ENCODE data around the gene C5orf24. TPM values are rescaled to one million over a fixed set of nuclear protein-coding genes. Genes with fewer than 3 reads are reported as not detected.
A peak's percentile ranks its signal among the peaks of the same experiment; 100 is the strongest.
"Not testable (repeated sequence)": the region's sequence is repeated elsewhere in the genome, so short reads cannot be mapped to it uniquely, and the experiment has no call there.

Gene C5orf24
- total RNA-seq, 1 donor from 2014 or later = 74.9 TPM

DNA sequence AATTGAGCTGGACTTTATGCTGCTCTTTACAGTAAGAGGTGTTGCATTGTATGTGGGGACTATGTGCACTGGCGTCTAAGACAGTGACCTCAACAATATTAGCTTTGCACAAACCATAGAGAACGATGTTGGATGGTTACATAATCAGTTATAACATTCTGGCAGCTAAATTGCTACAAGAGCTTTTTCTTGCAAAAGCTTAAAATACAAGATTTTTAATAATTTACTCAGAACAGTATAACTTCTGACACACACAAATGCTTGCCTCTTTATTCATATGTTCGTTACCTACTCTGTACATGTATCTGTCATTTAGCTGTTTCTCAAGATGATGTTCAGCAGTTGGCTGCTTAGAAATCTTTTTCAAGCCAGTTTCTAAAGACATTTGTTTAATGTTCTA, 11.6 kb downstream of the C5orf24 start:
- no peak for DNase-seq

GRCh38 chr5:134864707-134865106, 18.9 kb downstream of the C5orf24 start:
- DNase-seq = no peak

GRCh38 chr5:134873494-134873893, 27.7 kb downstream of the C5orf24 start:
- DNase-seq = no peak

GRCh38 chr5:134873987-134874830, 28.4 kb downstream of the C5orf24 start, which contains the start of gene TXNDC15:
Gene TXNDC15, plus strand, starts transcription at chr5:134874371. Its CDS starts 57 bp downstream, at chr5:134874428.
- peak; percentile 93 for DNase-seq

DNA sequence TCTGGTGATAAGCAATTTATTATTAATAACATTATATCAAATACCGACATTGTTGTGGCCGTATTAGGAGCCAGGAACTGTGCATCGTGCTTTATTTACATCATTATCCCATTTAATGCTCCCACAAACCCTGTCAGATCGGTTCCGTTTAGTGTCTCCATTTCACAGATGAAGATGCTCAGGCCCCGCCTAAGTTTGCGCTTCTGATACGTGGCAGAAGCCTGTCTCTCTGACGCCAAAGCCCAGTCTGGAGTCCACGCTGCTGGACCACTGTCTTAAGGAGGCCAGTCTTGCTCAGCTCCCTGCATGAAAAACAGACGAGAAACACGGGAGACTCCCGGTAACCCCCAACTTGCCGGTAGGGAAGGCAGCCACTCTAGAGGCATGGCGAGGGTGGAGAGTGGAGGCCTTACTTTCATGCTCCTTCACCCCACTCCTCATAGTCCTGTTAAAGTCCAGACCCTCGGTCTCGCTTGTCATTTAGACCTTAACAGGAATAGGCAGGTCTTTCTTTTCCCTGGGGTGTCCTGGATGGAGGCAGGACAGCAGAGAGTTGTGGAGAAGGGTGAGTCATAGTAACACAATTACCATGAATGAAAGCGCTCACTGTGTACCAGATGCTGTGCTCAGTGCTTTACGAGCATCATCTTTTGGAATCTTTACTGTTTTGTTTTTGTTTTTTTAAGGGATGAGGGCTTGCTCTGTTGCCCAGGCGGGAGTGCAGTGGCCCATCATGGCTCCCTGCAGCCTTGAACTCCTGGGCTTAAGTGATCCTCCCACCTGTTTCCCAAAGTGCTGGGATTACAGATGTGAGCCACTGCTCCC, 29.3 kb downstream of the C5orf24 start:
- DNase-seq = peak; percentile 85

DNA sequence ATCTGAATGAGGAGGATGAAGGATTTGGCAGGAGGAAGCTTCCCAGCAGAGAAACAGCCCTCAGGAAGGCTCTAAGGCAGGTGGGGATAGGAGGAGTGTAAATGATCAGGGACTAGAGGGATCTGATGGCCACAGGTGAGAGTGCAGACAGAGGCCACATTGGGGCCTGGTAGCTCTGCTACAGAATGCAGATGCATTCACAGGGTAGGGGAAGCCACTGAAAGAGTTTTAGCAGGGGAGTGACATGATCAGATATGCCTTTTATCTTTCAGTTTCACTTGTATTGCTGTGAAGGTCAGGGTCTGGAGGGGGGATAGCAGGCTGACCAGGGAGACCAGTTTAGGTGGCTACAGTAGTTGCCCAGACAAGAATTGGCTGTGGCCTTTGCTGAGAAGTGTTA, 31.4 kb downstream of the C5orf24 start:
- no peak for DNase-seq

- no peak for DNase-seq
These were observed 32.6 kb downstream of the C5orf24 start for GRCh38 chr5:134878403-134878802.

DNA sequence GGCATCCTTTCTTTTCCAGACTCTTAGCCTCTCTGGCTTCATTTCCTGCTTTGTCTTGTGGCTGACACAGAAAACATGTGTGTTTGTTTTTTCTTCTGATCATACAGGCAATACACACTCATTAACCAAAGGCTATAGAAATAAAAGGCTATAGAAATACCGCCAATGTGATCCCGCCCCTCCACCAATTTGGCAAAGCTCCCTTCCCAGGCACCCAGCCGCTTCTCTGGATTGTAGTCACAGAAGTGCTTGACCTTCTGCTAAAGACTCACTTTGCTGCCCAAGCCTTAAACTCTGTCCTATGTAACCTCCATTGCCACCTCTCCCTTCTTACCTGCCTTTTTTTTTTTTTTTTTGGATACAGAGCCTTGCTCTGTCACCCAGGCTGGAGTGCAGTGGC, 33.7 kb downstream of the C5orf24 start:
- DNase-seq = no peak

DNA sequence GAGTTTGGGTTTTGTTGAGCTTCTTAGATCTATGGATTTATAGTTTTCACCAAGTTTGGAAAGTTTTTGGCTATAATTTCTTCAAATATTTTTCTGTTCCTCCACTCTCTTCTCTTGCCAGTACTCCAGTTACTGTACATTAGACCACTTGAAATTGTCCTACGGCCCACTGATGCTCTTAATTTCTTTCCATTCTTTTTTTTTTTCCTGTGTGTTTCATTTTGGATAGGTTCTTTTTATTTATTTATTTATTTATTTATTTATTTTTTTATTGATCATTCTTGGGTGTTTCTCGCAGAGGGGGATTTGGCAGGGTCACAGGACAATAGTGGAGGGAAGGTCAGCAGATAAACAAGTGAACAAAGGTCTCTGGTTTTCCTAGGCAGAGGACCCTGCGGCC, 35.2 kb downstream of the C5orf24 start:
- not testable (repeated sequence) for DNase-seq

- DNase-seq = not testable (repeated sequence)
These were observed 35.9 kb downstream of the C5orf24 start for GRCh38 chr5:134881711-134882110.

DNA sequence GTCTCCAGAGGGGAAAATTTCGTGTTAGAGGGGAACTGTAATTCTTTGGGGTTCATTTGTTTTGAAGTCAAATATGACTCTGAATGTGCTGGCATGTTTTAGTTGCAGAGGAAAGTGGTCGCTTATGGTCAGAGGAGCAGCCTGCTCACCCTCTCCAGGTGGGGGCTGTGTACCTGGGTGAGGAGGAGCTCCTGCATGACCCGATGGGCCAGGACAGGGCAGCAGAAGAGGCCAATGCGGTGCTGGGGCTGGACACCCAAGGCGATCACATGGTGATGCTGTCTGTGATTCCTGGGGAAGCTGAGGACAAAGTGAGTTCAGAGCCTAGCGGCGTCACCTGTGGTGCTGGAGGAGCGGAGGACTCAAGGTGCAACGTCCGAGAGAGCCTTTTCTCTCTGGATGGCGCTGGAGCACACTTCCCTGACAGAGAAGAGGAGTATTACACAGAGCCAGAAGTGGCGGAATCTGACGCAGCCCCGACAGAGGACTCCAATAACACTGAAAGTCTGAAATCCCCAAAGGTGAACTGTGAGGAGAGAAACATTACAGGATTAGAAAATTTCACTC, 41.9 kb downstream of the C5orf24 start:
- DNase-seq = no peak

GRCh38 chr5:134889335-134889734, 43.6 kb downstream of the C5orf24 start:
- DNase-seq = no peak

DNA sequence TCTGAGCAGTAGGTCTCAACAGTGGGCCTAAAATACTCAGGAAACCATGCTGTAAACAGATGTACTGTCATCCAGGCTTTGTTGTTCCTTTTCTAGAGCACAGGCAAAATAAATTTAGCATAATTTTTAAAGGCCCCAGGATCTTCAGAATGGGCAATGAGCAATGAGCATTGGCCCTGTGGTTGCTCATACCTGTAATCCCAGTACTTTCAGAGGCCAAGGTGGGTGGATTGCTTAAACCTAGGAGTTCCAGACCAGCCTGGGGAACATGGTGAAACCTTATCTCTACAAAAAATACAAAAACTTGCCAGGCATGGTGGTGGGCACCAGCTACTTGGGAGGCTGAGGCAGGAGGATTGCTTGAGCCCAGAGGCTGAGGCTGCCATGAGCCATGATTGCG, 45.7 kb downstream of the C5orf24 start:
- DNase-seq = no peak

- DNase-seq = no peak
These were observed 46.5 kb downstream of the C5orf24 start for GRCh38 chr5:134892282-134892681.

GRCh38 chr5:134892926-134893325, 47.2 kb downstream of the C5orf24 start:
- DNase-seq = no peak

DNA sequence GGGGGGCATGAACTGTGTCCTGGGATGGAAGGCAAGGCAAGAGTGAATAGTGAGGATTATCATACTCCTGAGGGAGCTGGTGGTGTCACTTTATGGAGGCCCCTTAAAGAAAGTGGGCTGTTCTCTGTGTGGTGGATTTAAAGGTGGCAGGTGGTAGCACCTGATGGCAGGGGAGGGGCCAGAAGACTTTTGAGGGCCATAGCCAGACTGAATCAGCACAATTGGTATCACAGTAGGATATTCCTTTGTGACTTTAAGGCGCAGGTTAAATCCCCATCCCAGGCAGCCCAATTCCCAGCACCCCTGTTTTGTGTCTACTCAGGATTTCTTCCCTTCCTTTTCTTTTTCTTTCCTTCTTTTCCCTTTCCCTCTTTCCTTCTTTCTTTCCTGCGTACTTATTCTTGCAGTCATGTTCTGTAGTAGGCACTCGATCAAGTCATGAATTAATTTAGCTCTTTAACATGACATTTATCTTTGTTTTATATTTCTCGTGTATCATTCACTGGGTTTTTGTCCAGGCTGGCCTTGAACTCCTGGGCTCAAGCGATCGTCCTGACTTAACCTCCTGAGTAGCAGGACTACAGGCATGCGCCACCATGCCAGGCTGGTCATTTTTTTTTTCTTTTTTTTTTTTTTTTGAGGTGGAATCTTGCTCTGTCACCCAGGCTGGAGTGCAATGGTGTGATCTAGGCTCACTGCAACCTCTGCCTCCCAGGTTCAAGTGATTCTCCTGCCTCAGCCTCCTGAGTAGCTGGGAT, 48.2 kb downstream of the C5orf24 start:
- no peak for DNase-seq

DNA sequence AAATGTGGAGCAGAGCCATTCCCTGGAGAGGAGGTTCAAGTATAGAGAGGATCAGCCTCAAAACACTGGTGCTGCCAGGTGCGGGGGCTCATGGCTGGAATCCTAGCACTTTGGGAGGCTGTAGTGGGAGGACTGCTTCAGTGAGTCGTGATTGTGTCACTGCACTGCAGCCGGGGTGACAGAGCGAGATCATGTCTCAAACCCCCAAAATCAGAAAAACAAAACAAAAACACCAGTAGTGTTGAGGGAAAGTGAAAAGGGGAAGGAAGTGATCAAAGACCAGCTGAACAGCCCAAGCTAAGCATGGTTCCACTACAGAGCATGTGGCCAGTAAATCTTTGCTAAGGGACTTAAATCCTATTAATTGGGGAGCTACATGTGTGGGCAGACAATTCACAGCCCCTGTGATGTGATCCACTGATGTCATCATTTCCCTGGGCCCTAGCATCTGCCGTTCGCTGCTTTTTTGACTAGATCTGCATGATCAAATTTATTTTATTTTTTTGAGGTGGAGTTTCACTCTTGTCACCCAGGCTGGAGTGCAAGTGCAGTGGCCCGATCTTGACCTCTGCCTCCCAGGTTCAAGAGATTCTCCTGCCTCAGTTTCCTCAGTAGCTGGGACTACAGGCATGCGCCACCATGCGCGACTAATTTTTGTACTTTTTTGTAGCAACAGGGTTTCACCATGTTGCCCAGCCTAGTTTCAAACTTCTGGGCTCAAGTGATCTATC, 56.5 kb downstream of the C5orf24 start:
- no peak for DNase-seq

DNA sequence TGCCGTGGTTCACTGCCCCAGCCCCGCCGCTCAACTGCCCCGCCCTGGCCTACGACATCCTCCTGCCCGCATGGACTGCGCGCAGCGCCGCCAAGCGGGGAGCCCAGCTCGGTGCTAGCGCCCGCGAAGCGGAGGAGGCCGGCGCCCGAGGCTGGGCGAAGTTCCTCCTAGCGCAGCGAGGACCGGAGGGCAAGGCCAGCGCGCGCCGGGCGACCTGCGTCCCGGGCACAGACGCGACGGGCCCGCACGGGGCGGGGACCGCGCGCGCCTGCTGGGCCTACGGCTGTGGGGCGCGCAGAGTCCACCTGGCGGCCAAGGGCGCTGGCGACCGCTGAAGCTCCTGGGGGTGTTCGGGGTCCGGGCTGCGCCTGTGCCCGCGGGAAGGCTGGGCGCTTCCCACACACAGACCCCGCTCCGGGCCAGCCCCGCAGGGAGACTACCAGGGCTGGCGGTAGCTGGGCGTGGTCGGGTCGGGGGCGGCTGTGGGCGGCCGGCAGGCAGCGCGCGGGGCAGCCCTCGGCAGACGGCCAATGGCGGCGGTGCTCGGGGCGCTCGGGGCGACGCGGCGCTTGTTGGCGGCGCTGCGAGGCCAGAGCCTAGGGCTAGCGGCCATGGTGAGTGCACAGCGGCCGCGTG, 59.0 kb downstream of the C5orf24 start, which contains the start of gene PCBD2:
TSS of gene PCBD2 (plus strand) at position 522 of the 636 bp plus-strand sequence. CDS start at position 531, 9 bp downstream.
- peak; percentile 95 for DNase-seq

GRCh38 chr5:134905246-134905996, 59.7 kb downstream of the C5orf24 start:
- DNase-seq = peak; percentile 89

GRCh38 chr5:134906811-134907210, 61.0 kb downstream of the C5orf24 start:
- DNase-seq = no peak

All from tongue (tissue), 2 donors.